Measurements from ENCODE around the gene RGS4.

The RGS4 gene

GRCh38 chr1:163054181-163054591, 15.0 kb upstream of the RGS4 start:
- no peak for DNase-seq (ENCODE audit: low spot score)
- H3K27me3 ChIP-seq (ENCODE audit: insufficient read depth, poor library complexity, severe bottlenecking) = no peaks in the 10 kb centered on the region
- no peaks in the 10 kb centered on the region for H3K36me3 ChIP-seq (ENCODE audit: low read depth)

DNA sequence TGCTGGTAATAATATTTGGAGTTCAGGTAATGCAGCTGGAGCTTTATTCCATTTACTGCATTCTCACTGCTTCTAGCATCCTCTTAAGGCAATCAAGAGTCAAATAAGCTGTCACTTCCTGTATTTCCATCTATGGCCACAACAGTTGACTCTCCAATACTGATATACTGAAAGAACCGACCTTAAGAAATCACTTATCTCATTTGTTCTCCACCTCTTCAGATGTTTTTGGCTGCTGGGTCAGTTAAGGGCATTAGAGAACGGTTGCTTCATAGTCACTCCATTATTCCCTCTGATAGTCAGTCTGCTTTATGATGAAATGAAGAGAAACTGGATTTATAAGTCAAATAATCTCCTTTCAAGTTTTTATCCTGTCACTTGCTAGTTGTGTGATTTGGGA, 14.2 kb upstream of the RGS4 start:
- Histone ChIP-seq H3K36me3 (ENCODE audit: low read depth) (no peaks in the 10 kb centered on the region), H3K4me3 (ENCODE audit: severe bottlenecking) (no peak overlapping the region), H3K27me3 (ENCODE audit: insufficient read depth, poor library complexity, severe bottlenecking) (no peaks in the 10 kb centered on the region), H3K4me1 (ENCODE audit: insufficient read depth, poor library complexity, severe bottlenecking) (peaks cover 7% of the 10 kb centered on the region), H3K9me3 (ENCODE audit: severe bottlenecking) (no peaks in the 10 kb centered on the region), H3K27ac (ENCODE audit: poor library complexity, severe bottlenecking) (no peak overlapping the region)
- DNase-seq (ENCODE audit: low spot score) (no peak), ATAC-seq (ENCODE audit: low read depth) (no peak)
- TF ChIP-seq, protein P1, sequence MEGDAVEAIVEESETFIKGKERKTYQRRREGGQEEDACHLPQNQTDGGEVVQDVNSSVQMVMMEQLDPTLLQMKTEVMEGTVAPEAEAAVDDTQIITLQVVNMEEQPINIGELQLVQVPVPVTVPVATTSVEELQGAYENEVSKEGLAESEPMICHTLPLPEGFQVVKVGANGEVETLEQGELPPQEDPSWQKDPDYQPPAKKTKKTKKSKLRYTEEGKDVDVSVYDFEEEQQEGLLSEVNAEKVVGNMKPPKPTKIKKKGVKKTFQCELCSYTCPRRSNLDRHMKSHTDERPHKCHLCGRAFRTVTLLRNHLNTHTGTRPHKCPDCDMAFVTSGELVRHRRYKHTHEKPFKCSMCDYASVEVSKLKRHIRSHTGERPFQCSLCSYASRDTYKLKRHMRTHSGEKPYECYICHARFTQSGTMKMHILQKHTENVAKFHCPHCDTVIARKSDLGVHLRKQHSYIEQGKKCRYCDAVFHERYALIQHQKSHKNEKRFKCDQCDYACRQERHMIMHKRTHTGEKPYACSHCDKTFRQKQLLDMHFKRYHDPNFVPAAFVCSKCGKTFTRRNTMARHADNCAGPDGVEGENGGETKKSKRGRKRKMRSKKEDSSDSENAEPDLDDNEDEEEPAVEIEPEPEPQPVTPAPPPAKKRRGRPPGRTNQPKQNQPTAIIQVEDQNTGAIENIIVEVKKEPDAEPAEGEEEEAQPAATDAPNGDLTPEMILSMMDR (IDR thresholded peaks at IDR 0.05; ENCODE audit: poor library complexity, severe bottlenecking) = no peak

More at GRCh38 chr1:163054181-163054591, 15.0 kb upstream of the RGS4 start:
- Histone ChIP-seq H3K4me1 (ENCODE audit: insufficient read depth, poor library complexity, severe bottlenecking) (peaks cover 7% of the 10 kb centered on the region), H3K27ac (ENCODE audit: poor library complexity, severe bottlenecking) (no peak overlapping the region), H3K4me3 (ENCODE audit: severe bottlenecking) (no peak overlapping the region), H3K9me3 (ENCODE audit: severe bottlenecking) (no peaks in the 10 kb centered on the region)
- ATAC-seq (ENCODE audit: low read depth) = no peak
- TF ChIP-seq, protein P1 (IDR thresholded peaks at IDR 0.05; ENCODE audit: poor library complexity, severe bottlenecking) = no peak

DNA sequence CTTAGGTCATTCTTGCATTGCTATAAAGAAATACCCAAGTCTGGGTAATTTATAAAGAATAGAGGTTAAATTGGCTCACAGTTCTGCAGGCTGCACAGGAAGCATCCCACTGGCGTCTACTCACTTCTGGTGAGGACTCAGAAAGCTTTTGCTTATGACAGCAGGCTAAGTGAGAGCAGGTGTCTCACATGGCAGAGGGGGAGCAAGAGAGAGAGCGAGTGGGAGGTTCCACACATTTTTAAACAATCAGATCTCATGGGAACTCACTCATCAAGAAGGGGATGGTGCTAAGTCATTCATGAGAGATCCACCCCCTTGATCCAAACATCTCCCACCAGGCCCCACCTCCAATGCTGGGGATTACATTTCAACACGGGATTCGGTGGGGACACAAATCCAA, 13.6 kb upstream of the RGS4 start:
- no peaks in the 10 kb centered on the region for H3K9me3 ChIP-seq (ENCODE audit: severe bottlenecking)
- no peak overlapping the region for H3K27ac ChIP-seq (ENCODE audit: poor library complexity, severe bottlenecking)
- DNase-seq (ENCODE audit: low spot score) (no peak), ATAC-seq (ENCODE audit: low read depth) (no peak)
- TF ChIP-seq, protein P1 (IDR thresholded peaks at IDR 0.05; ENCODE audit: poor library complexity, severe bottlenecking) = no peak
- H3K4me1 ChIP-seq (ENCODE audit: insufficient read depth, poor library complexity, severe bottlenecking) = peaks cover 7% of the 10 kb centered on the region
- no peaks in the 10 kb centered on the region for H3K36me3 ChIP-seq (ENCODE audit: low read depth)
- H3K27me3 ChIP-seq (ENCODE audit: insufficient read depth, poor library complexity, severe bottlenecking) = no peaks in the 10 kb centered on the region
- no peak overlapping the region for H3K4me3 ChIP-seq (ENCODE audit: severe bottlenecking)

DNA sequence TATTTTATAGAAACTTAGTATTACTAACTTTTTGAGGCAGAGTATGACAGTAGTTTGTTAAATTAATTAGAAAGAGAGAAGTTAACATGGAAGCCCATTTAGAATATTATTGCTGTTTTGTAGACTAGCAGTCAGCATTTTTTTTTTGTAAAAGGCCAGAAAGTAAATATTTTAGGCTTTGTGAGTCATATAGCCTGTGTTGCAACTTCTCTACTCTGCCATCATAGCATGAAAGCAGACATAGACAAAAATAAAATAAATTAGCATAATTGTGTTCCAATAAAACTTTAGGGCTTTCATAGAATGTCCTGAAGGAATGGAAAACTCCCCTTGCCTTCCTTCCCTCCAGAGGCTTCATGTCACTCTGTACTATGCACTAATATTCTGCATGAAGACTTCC, 12.3 kb upstream of the RGS4 start:
- TF ChIP-seq, protein P1 (IDR thresholded peaks at IDR 0.05; ENCODE audit: poor library complexity, severe bottlenecking) = no peak
- DNase-seq (ENCODE audit: low spot score) (no peak), ATAC-seq (ENCODE audit: low read depth) (0 out of 3 replicates have a peak, but pooled peaks have one; percentile 21)

GRCh38 chr1:163060343-163061007, 8.7 kb upstream of the RGS4 start:
- no peak for ATAC-seq (ENCODE audit: low read depth)
- DNase-seq (ENCODE audit: low spot score) = no peak
- H3K9me3 ChIP-seq (ENCODE audit: severe bottlenecking) = no peaks in the 10 kb centered on the region
- H3K4me1 ChIP-seq (ENCODE audit: insufficient read depth, poor library complexity, severe bottlenecking) = peaks cover 7% of the 10 kb centered on the region
- no peak overlapping the region for H3K4me3 ChIP-seq (ENCODE audit: severe bottlenecking)
- H3K27me3 ChIP-seq (ENCODE audit: insufficient read depth, poor library complexity, severe bottlenecking) = no peaks in the 10 kb centered on the region
- H3K27ac ChIP-seq (ENCODE audit: poor library complexity, severe bottlenecking) = no peak overlapping the region
- no peaks in the 10 kb centered on the region for H3K36me3 ChIP-seq (ENCODE audit: low read depth)
- TF ChIP-seq, protein P1 (IDR thresholded peaks at IDR 0.05; ENCODE audit: poor library complexity, severe bottlenecking) = no peak

More for the DNA sequence above, 12.3 kb upstream of the RGS4 start:
- Histone ChIP-seq H3K4me1 (ENCODE audit: insufficient read depth, poor library complexity, severe bottlenecking) (peaks cover 7% of the 10 kb centered on the region), H3K36me3 (ENCODE audit: low read depth) (no peaks in the 10 kb centered on the region), H3K27ac (ENCODE audit: poor library complexity, severe bottlenecking) (no peak overlapping the region), H3K9me3 (ENCODE audit: severe bottlenecking) (no peaks in the 10 kb centered on the region), H3K27me3 (ENCODE audit: insufficient read depth, poor library complexity, severe bottlenecking) (no peaks in the 10 kb centered on the region), H3K4me3 (ENCODE audit: severe bottlenecking) (no peak overlapping the region)

Data from RWPE2 (cell line).